Measurements from ENCODE around the gene TSPEAR.

- no peak for TF ChIP-seq CTCF (IDR thresholded peaks at IDR 0.05)
- no peak for TF ChIP-seq POLR2A (IDR thresholded peaks at IDR 0.05)
Measured at GRCh38 chr21:44571296-44571695, 140.1 kb downstream of the TSPEAR start.

All from testis (tissue), 2 donors.